ENCODE data around the gene AMER3. TPM values are rescaled to one million over a fixed set of nuclear protein-coding genes. Genes with fewer than 3 reads are reported as not detected.
"Not testable (repeated sequence)": the region's sequence is repeated elsewhere in the genome, so short reads cannot be mapped to it uniquely, and the experiment has no call there.

The AMER3 gene, protein sequence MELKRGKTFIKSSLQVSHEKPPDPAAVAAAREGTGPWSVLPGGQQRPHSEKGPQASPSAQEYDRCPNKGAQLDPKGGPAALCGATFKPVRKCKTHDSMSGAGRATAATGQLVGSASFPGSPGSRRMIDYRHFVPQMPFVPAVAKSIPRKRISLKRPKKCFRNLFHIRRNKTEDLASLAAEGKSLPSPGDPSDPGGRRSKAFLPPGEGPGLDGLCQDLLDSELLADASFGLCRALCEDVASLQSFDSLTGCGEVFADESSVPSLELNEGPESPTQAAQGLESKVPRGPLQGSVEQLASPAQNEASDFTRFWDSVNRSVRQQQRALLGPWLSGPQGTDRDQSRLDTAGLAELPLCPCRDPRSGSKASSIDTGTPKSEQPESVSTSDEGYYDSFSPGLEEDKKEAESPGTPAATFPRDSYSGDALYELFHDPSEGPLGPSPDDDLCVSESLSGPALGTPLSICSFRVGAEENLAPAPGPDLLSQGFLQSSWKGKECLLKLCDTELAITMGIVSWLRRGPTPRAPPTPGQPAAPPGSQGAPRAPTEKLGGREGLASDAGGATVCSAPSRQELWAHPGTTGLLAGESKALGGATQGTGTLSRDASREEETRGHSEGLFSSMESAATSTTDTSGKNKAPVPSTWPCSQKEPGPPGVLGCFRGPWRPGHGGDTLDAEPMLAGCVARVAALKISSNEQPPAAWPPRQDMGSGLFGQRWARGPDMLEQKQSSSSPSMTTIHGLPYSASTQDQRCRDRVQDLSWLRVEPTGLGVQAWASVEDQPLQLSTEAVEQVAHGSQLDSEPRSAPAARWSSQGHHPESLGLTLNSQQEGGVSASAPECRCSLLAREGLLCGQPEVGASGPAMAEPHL
- 3.9 and 10.9 TPM in 2 replicates for total RNA-seq (ENCODE audit: low replicate concordance)
- long read RNA-seq, partial matches to known transcripts = 0 of 1 reads
- long read RNA-seq, other reads (novel, unspliced or antisense) = 1 of 1 reads

DNA sequence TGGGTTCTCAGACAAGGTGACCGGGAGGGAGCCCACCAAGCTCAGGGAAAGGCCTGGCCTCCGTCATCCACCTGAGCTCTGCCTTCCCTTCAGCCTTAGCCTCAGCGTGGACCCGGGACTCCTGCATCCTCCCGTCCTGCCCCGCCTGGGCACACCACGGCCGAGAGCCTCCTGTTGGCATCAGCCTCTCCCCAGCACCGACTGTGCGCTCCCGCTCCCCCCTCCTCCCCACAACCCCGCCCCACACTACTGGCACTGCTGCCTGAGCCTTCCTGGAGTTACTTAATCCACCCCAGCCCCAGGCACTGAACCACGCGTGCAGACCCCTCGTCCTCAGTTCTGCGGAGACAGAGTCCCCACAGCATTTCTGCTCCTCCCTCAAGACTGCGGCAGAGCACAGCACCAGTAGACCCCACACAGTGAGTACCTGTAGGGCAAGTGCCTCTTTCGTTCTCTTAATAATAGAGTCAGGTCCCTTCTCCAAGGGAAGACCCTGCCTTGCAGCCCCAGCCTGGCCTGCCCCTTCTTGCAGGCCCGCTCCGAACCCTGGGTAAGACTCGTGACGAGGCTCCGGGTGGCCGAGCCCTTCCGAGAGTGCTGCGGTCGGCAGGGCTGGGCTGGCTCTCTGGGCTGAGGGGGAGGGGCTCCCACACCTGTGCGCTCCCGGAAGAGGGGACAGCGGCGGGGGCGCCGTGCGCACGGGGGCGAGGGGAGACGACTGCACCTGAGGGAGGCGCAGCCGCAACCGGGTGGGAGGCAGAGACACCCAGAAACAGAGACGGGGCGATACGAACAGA is at the start of gene AMER3:
Gene AMER3 (plus strand): TSS at position 285 of the 797 bp plus-strand sequence. CDS start 6,533 bp downstream, outside the sequence.
- DNase-seq (ENCODE audit: extremely low spot score, unreplicated experiment) = no peak
- TF ChIP-seq, protein P1, sequence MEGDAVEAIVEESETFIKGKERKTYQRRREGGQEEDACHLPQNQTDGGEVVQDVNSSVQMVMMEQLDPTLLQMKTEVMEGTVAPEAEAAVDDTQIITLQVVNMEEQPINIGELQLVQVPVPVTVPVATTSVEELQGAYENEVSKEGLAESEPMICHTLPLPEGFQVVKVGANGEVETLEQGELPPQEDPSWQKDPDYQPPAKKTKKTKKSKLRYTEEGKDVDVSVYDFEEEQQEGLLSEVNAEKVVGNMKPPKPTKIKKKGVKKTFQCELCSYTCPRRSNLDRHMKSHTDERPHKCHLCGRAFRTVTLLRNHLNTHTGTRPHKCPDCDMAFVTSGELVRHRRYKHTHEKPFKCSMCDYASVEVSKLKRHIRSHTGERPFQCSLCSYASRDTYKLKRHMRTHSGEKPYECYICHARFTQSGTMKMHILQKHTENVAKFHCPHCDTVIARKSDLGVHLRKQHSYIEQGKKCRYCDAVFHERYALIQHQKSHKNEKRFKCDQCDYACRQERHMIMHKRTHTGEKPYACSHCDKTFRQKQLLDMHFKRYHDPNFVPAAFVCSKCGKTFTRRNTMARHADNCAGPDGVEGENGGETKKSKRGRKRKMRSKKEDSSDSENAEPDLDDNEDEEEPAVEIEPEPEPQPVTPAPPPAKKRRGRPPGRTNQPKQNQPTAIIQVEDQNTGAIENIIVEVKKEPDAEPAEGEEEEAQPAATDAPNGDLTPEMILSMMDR (conservative IDR thresholded peaks at IDR 0.05) = no peak
- Mint-ChIP-seq H3K27me3 (peaks cover 66% of the 10 kb centered on the region), H3K4me1 (ENCODE audit: unreplicated experiment) (no peaks in the 10 kb centered on the region), H3K36me3 (no peaks in the 10 kb centered on the region), H3K9me3 (no peaks in the 10 kb centered on the region), H3K27ac (peak within 1 kb of the TSS; percentile 75), H3K4me3 (peak within 1 kb of the TSS; percentile 81)

DNA sequence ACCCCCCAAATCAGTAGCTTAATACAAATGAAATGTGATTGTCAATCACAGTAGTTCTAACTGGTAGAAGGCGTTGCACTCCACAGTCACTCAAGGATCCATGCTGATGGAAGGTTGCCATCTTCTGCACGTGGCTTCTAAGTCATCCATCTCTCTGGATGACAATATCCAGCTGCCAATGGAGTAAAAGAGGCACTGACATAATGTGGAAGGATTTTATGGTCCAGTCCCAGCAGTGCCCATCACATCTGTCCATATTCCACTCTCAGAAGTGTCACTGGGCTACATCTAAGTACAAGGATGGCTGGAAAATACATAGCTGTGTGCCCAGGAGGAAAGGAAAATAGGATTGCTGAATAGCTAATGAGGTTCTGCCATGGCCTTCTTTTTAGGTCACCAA is 40.5 kb upstream of the AMER3 start:
- H3K36me3 Mint-ChIP-seq; H3K9me3 Mint-ChIP-seq; H3K27me3 Mint-ChIP-seq; H3K4me1 Mint-ChIP-seq (ENCODE audit: unreplicated experiment); DNase-seq (ENCODE audit: extremely low spot score, unreplicated experiment); H3K27ac Mint-ChIP-seq; H3K4me3 Mint-ChIP-seq: not testable (repeated sequence)

DNA sequence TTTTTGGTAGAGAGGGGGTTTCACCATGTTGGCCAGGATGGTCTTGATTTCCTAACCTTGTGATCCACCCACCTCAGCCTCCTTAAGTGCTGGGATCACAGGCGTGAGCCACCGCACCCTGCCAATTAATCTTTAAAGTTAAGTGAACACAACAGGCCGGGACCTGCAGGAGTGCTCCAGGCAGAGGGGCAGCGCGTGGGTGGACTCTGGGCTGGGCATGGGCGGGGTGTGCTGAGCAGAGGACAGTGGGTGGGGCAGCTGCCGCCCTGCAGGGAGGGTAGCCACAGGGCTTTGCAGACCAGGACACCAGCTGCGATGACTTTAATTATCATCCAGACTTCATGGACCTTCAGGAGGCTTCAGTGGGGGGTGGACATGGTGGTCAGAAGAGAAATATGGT is 35.3 kb upstream of the AMER3 start:
- TF ChIP-seq, protein P1 (conservative IDR thresholded peaks at IDR 0.05) = no peak
- Mint-ChIP-seq H3K4me1 (ENCODE audit: unreplicated experiment) (no peaks in the 10 kb centered on the region), H3K27ac (no peak overlapping the region), H3K27me3 (peaks cover 4% of the 10 kb centered on the region), H3K36me3 (no peaks in the 10 kb centered on the region), H3K4me3 (no peak overlapping the region), H3K9me3 (peaks cover 8% of the 10 kb centered on the region)
- DNase-seq (ENCODE audit: extremely low spot score, unreplicated experiment) = no peak

DNA sequence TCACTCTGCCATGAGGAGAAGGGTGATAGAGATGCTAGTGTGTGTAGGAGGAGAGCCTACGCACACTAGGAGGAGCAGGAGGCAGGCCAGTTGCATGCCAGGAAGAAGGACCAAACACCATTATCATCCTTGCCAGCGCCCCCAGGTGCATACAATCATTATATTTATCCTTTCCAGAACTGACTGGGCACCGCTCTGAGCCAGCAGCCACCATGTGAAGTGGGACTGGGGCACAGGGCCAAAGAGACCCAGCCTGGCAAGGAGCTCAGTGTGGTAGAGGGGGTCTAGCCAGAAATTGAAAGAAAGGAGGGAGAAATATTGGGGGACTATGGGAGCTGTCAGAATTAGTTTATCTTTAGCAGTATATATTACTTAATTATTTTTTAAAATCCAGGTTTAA is 34.8 kb upstream of the AMER3 start:
- no peak for DNase-seq (ENCODE audit: extremely low spot score, unreplicated experiment)
- Mint-ChIP-seq H3K36me3 (no peaks in the 10 kb centered on the region), H3K9me3 (peaks cover 8% of the 10 kb centered on the region), H3K4me3 (no peak overlapping the region), H3K4me1 (ENCODE audit: unreplicated experiment) (no peaks in the 10 kb centered on the region), H3K27ac (no peak overlapping the region), H3K27me3 (peaks cover 4% of the 10 kb centered on the region)
- TF ChIP-seq, protein P1 (conservative IDR thresholded peaks at IDR 0.05) = no peak

DNA sequence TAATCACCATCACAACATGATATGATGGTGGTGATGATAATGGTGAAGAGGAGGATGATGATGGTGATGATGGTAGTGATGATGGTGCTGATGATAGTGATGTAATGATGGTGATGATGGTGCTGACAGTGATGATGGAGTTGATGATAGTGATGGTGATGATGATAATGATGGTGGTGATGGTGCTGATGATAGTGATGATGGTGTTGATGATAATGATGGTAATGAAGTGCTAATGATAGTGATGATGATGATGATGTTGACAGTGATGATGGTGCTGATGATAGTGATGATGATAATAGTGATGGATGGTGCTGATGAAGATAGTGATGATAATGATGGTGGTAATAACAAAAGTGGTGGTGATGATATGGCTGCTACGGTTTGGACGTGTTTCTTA is 30.9 kb upstream of the AMER3 start:
- TF ChIP-seq, protein P1 (conservative IDR thresholded peaks at IDR 0.05) = no peak
- no peak for DNase-seq (ENCODE audit: extremely low spot score, unreplicated experiment)
- Mint-ChIP-seq H3K9me3 (peaks cover 8% of the 10 kb centered on the region), H3K36me3 (no peaks in the 10 kb centered on the region), H3K4me3 (no peak overlapping the region), H3K4me1 (ENCODE audit: unreplicated experiment) (no peaks in the 10 kb centered on the region), H3K27me3 (peaks cover 7% of the 10 kb centered on the region), H3K27ac (no peak overlapping the region)
